Endothelial cell of umbilical vein (primary cell): ENCODE measurements around the gene CABYR. TPM values are rescaled to one million over a fixed set of nuclear protein-coding genes. Genes with fewer than 3 reads are reported as not detected.

Experiments
- BruUV-seq: library from RNA; stranded (reverse); fragments of 400-500 nt; replicated peaks from 2 replicates; lab custom pipeline; 2021; lab: Mats Ljungman, UMichigan
- CTCF ChIA-PET: fragments of 300-600, 350-600 bp; sonication (Branson Sonifier 250); formaldehyde crosslinking; loops from one replicate; lab custom pipeline; 2021; ENCODE audit warnings: antibody characterized with exemption, inconsistent platforms; lab: Charles Lee
- POLR2A ChIA-PET: fragments of 300-600, 350-600 bp; sonication (Branson Sonifier 250); formaldehyde crosslinking; loops from one replicate; lab custom pipeline; 2021; ENCODE audit warnings: antibody characterized with exemption, inconsistent platforms; lab: Charles Lee
- DNase-seq: peaks from one replicate; pipeline ENCODE4 v3.0.0-alpha.2; 2011; ENCODE audit warnings: low read depth, low spot score
- FAIRE-seq: peaks from 2 replicates; lab custom pipeline; 2011; peaks lifted over from hg19 to GRCh38; lab: Jason Lieb, UNC
- H2AFZ ChIP-seq: 2 replicates; pipeline ENCODE4 v1.6.0; 2012; ENCODE audit warnings: low read depth, low read length, control low read depth, inconsistent platforms
- H3K27ac ChIP-seq: 2 replicates; pipeline ENCODE4 v1.5.1; 2011; ENCODE audit warnings: low read depth, mild to moderate bottlenecking, control low read depth, low read length, moderate library complexity; ENCODE audit not compliant: insufficient read depth
- H3K27me3 ChIP-seq, 2 experiments: 2 replicates each; pipeline versions ENCODE4 v1.6.0 to v1.6.1; 2011; ENCODE audit warnings: low read length in 2 of 2, mixed read lengths in 1 of 2; ENCODE audit not compliant: control insufficient read depth in 2 of 2, insufficient read depth in 2 of 2
- H3K36me3 ChIP-seq, 2 experiments: 2 replicates in 1 of 2; 3 replicates in 1 of 2; pipeline ENCODE4 v1.5.1; 2011; ENCODE audit warnings: low read length in 2 of 2, mild to moderate bottlenecking in 1 of 2, moderate library complexity in 1 of 2; ENCODE audit not compliant: control insufficient read depth in 2 of 2, insufficient read depth in 2 of 2; ENCODE audit errors: extremely low read depth in 1 of 2
- H3K4me1 ChIP-seq: 3 replicates; pipeline ENCODE4 v1.5.1; 2011; ENCODE audit warnings: mild to moderate bottlenecking, low read length; ENCODE audit not compliant: control insufficient read depth, insufficient read depth; ENCODE audit errors: extremely low read depth
- H3K4me2 ChIP-seq: 2 replicates; pipeline ENCODE4 v1.6.1; 2011; ENCODE audit warnings: low read length, control low read depth, mixed read lengths; ENCODE audit not compliant: insufficient read depth
- H3K4me3 ChIP-seq, 3 experiments: fragments of 200-600 bp in 1 of 3; sonication (generic), shearing (Covaris generic) in 1 of 3; replicated peaks in 1 of 3; 2 replicates each; pipeline ENCODE4 v1.5.1; 2011 to 2016; ENCODE audit warnings: control low read depth in 3 of 3, low read length in 3 of 3, mild to moderate bottlenecking in 2 of 3, inconsistent platforms in 1 of 3, low read depth in 1 of 3, moderate library complexity in 1 of 3; ENCODE audit not compliant: insufficient read depth in 1 of 3
- H3K79me2 ChIP-seq: 2 replicates; pipeline ENCODE4 v1.6.0; 2012; ENCODE audit warnings: low read length, inconsistent platforms; ENCODE audit not compliant: control insufficient read depth, insufficient read depth
- H3K9ac ChIP-seq: replicated peaks from 2 replicates; pipeline ENCODE3; 2011; ENCODE audit warnings: low read length, control low read depth; ENCODE audit not compliant: insufficient read depth; ENCODE audit errors: extremely low read depth
- H3K9me1 ChIP-seq: replicated peaks from 3 replicates; pipeline ENCODE4 v1.6.0; 2011; ENCODE audit warnings: mild to moderate bottlenecking, low read length; ENCODE audit not compliant: control insufficient read depth, insufficient read depth; ENCODE audit errors: extremely low read depth
- H3K9me3 ChIP-seq: replicated peaks from 2 replicates; pipeline ENCODE4 v1.5.1; 2012; ENCODE audit warnings: low read length, inconsistent platforms; ENCODE audit not compliant: control insufficient read depth, insufficient read depth
- H4K20me1 ChIP-seq: replicated peaks from 2 replicates; pipeline ENCODE3; 2011; ENCODE audit warnings: mild to moderate bottlenecking, low read length; ENCODE audit not compliant: control insufficient read depth, insufficient read depth; ENCODE audit errors: extremely low read depth
- CTCF ChIP-seq, 2 donors: IDR thresholded peaks; 1 replicate in 1 of 2; 2 replicates in 1 of 2; pipeline ENCODE4 v1.5.1; 2011; ENCODE audit warnings: low read length in 2 of 2, mild to moderate bottlenecking in 2 of 2, moderate library complexity in 2 of 2, control low read depth in 1 of 2, inconsistent platforms in 1 of 2, low read depth in 1 of 2; ENCODE audit not compliant: insufficient read depth in 1 of 2; ENCODE audit errors: extremely low read depth in 1 of 2
- EZH2 ChIP-seq: IDR thresholded peaks from 2 replicates; pipeline ENCODE4 v1.6.1; 2012; ENCODE audit warnings: borderline replicate concordance, low read depth, mild to moderate bottlenecking, moderate library complexity, low read length, inconsistent platforms; ENCODE audit not compliant: severe bottlenecking
- FOS ChIP-seq: IDR thresholded peaks from 2 replicates; pipeline ENCODE4 v1.6.1; 2011; ENCODE audit warnings: mild to moderate bottlenecking, low read length, moderate library complexity, borderline replicate concordance; ENCODE audit not compliant: insufficient read depth
- GATA2 ChIP-seq: IDR thresholded peaks from 2 replicates; pipeline ENCODE4 v1.7.0; 2011; ENCODE audit warnings: low read depth, mild to moderate bottlenecking, moderate library complexity, mixed read lengths, low read length; ENCODE audit not compliant: insufficient read length, insufficient read depth
- JUN ChIP-seq: IDR thresholded peaks from 2 replicates; pipeline ENCODE4 v1.6.1; 2011; ENCODE audit warnings: borderline replicate concordance, low read depth; ENCODE audit not compliant: insufficient read length, insufficient read depth
- MAX ChIP-seq: IDR thresholded peaks from 2 replicates; pipeline ENCODE4 v1.6.1; 2011; ENCODE audit not compliant: insufficient read depth, insufficient read length
- MYC ChIP-seq: IDR thresholded peaks from one replicate; pipeline ENCODE4 v1.6.1; 2011; ENCODE audit warnings: mild to moderate bottlenecking, low read depth, low read length
- POLR2A ChIP-seq: IDR thresholded peaks from 2 replicates; pipeline ENCODE4 v1.6.1; 2012; ENCODE audit warnings: low read depth, mild to moderate bottlenecking, control low read depth, low read length
- POLR2AphosphoS5 ChIP-seq: IDR thresholded peaks from 2 replicates; pipeline ENCODE4 v1.6.1; 2012; ENCODE audit warnings: low read depth, mild to moderate bottlenecking, control low read depth, low read length, moderate library complexity; ENCODE audit not compliant: insufficient read depth
- dilution Hi-C: fragments of 300-500 bp; cut with MboI; formaldehyde crosslinking; loops from one replicate; pipeline ENCODE4 v1.15.0; 2019; ENCODE audit warnings: low sequenced_read_pairs; ENCODE audit not compliant: extremely low pct_ligation_motif_present
- intact Hi-C: fragments of 100-400 bp; cut with micrococcal nuclease; formaldehyde crosslinking; loops from one replicate; pipeline ENCODE4 v1.10.0; 2022
- polyA plus RNA-seq, 4 experiments: library from polyadenylated mRNA; depleted of rRNA in 3 of 4; stranded (reverse) in 3 of 4; unstranded in 1 of 4; fragments of >200 nt; gene quantifications; 2 replicates each; pipeline versions ENCODE4 v1.2.1 to v1.2.3, GENCODE V29; 2011 to 2012; ENCODE audit warnings: missing spikeins in 1 of 4
- total RNA-seq: library from RNA; stranded (reverse); gene quantifications from 2 replicates; pipeline ENCODE4 v1.2.3, GENCODE V29; 2021

CABYR gene
- total and polyA plus RNA-seq, 2 donors (not counting 3 experiments of a cell fraction or from before 2014, with no cell fraction given), result 3.9 to 8.9 TPM

- Histone ChIP-seq H3K4me2 (no peak overlapping the region), H3K4me3 (no peak overlapping the region)
Observed at GRCh38 chr18:24187689-24188088, 48.8 kb downstream of the CABYR start.

More at GRCh38 chr18:24187689-24188088, 48.8 kb downstream of the CABYR start:
- Histone ChIP-seq H3K79me2 (no peaks in the 10 kb centered on the region), H3K9me1 (no peaks in the 10 kb centered on the region), H3K4me1 (no peaks in the 10 kb centered on the region), H4K20me1 (no peaks in the 10 kb centered on the region), H3K9ac (no peak overlapping the region), H2AFZ (no peak overlapping the region), H3K36me3 (no peaks in the 10 kb centered on the region), H3K27me3 (no peaks in the 10 kb centered on the region), H3K27ac (no peak overlapping the region), H3K9me3 (no peaks in the 10 kb centered on the region)
- dilution Hi-C loops, result no loop called here
- POLR2A ChIA-PET, result no interaction called here
- FAIRE-seq (no peak), DNase-seq (no peak)
- TF ChIP-seq GATA2 (no peak), POLR2AphosphoS5 (no peak), MAX (no peak), JUN (no peak), FOS (no peak), MYC (no peak), POLR2A (no peak), EZH2 (no peak), CTCF (IDR thresholded peaks at IDR 0.05; ENCODE audit: extremely low read depth in 1 of 2, insufficient read depth in 1 of 2, low read depth in 1 of 2, low read length in 2 of 2) (no peak)
- intact Hi-C loops, result no loop called here
- CTCF ChIA-PET, result interaction anchor here (1.0 to 3.9 kb wide), 3 partner anchors 10 to 28 kb away, joined by 5 to 53 read pairs (median 5); no protein-coding TSS in a partner anchor
- BruUV-seq, result no TSS peak
